BE2C (cell line): ENCODE results near the gene TIPIN.

Experiments
- DNase-seq: peaks from one replicate; pipeline ENCODE4 v3.0.0-alpha.2; 2020
- H3K27me3 ChIP-seq: fragments of 250-450 bp; sonication (Bioruptor Pico); 2 replicates; pipeline ENCODE4 v1.5.1; 2020; ENCODE audit warnings: mild to moderate bottlenecking
- H3K36me3 ChIP-seq: fragments of 250-450 bp; sonication (Bioruptor Pico); 2 replicates; pipeline ENCODE4 v1.5.1; 2020; ENCODE audit warnings: mild to moderate bottlenecking
- H3K4me1 ChIP-seq: fragments of 250-450 bp; sonication (Bioruptor Pico); 2 replicates; pipeline ENCODE4 v1.5.1; 2020
- H3K4me3 ChIP-seq: 2 replicates; pipeline ENCODE4 v1.5.1; 2011; ENCODE audit warnings: low read depth, low read length
- H3K9me3 ChIP-seq: fragments of 250-450 bp; sonication (Bioruptor Pico); 2 replicates; pipeline ENCODE4 v1.5.1; 2020
- TF ChIP-seq, protein P1 (sequence below): IDR thresholded peaks from 2 replicates; pipeline ENCODE4 v1.5.1; 2012; ENCODE audit warnings: mild to moderate bottlenecking, low read depth, low read length

TIPIN gene

DNA sequence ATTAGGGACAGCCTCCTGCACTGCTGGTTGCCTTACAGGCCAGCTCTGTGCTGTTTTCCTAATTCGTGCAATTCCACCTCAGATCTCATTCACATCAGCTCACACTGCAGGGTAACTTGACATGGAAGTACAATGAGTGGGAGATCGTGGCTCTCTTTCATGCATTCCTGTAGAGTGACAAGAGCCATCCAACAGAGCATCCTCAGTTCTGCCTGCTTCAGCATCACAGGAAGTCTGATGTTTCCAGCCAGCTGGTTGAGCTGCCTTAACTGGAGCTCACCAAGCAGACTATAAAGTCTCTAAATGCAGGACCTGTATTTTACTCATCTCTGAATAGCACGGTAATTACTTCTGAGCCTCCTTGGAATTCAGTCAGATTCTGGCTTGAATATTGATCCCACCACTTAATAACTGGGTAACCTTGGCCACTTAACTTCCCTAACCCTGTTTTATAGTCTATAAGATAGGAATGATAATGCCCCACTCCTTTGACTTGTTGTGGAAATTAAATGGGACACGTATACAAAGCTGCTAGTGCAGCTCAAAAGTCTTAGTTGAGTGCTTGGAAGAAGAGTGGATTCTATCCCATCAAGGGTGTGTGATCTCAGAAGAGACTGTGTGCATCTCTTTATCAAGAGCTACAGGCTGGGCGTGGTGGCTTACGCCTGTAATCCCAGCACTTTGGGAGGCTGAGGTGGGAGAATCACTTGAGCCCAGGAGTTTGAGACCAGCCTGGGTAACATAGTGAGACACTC, 64.5 kb downstream of the TIPIN start:
- TF ChIP-seq, protein P1, sequence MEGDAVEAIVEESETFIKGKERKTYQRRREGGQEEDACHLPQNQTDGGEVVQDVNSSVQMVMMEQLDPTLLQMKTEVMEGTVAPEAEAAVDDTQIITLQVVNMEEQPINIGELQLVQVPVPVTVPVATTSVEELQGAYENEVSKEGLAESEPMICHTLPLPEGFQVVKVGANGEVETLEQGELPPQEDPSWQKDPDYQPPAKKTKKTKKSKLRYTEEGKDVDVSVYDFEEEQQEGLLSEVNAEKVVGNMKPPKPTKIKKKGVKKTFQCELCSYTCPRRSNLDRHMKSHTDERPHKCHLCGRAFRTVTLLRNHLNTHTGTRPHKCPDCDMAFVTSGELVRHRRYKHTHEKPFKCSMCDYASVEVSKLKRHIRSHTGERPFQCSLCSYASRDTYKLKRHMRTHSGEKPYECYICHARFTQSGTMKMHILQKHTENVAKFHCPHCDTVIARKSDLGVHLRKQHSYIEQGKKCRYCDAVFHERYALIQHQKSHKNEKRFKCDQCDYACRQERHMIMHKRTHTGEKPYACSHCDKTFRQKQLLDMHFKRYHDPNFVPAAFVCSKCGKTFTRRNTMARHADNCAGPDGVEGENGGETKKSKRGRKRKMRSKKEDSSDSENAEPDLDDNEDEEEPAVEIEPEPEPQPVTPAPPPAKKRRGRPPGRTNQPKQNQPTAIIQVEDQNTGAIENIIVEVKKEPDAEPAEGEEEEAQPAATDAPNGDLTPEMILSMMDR = no peak
- Histone ChIP-seq H3K4me3 (no peak overlapping the region), H3K9me3 (no peaks in the 10 kb centered on the region), H3K36me3 (peaks cover 3% of the 10 kb centered on the region; the same call in 1 of the 2 replicates), H3K4me1 (peaks cover 22% of the 10 kb centered on the region), H3K27me3 (no peaks in the 10 kb centered on the region)
- DNase-seq = no peak

DNA sequence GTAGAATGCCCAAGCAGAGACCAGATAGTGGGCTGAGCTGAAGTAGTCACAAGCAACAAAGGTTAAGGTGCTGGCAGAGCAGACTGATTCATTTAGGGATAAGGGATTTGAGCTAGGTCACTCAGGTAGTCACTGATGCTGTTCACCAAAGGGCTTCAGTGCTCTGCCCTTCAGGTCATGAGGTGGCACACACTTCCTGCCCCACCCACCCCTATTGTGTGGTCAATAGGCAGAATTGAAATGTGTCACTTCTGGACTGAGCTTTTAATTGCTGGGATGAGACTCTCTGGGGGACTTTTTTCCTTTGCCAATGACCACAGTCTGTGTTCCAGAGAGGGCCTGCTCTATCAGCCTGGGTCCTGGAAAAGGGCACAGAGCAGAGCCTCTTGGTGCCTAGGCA, 66.0 kb downstream of the TIPIN start:
- DNase-seq = no peak
- Histone ChIP-seq H3K4me1 (peaks cover 20% of the 10 kb centered on the region), H3K4me3 (no peak overlapping the region), H3K27me3 (no peaks in the 10 kb centered on the region), H3K9me3 (no peaks in the 10 kb centered on the region), H3K36me3 (no peaks in the 10 kb centered on the region)
- TF ChIP-seq, protein P1 = no peak

DNA sequence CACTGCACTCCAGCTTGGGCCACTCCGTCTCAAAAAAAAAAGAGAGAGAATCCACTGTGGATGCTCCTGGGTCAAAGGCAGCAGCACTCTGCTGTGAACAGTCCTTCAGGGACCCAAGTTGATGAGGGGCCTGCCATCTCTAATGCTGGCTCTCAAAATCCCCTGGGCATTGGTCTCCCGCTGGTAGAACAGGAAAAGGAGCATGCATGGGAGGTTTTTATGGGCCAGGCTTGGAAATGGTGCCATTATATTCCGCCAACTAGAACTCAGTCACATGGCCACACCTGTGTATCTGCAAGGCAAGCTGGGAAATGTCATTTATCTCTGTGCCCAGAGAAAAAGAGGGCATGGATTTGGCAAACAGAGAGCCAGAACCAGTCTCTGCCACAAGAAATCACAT, 66.5 kb downstream of the TIPIN start:
- H3K36me3 ChIP-seq = no peaks in the 10 kb centered on the region
- H3K4me1 ChIP-seq = peaks cover 15% of the 10 kb centered on the region
- no peak for DNase-seq
- no peaks in the 10 kb centered on the region for H3K9me3 ChIP-seq
- H3K4me3 ChIP-seq = no peak overlapping the region
- no peaks in the 10 kb centered on the region for H3K27me3 ChIP-seq
- TF ChIP-seq, protein P1 = no peak

DNA sequence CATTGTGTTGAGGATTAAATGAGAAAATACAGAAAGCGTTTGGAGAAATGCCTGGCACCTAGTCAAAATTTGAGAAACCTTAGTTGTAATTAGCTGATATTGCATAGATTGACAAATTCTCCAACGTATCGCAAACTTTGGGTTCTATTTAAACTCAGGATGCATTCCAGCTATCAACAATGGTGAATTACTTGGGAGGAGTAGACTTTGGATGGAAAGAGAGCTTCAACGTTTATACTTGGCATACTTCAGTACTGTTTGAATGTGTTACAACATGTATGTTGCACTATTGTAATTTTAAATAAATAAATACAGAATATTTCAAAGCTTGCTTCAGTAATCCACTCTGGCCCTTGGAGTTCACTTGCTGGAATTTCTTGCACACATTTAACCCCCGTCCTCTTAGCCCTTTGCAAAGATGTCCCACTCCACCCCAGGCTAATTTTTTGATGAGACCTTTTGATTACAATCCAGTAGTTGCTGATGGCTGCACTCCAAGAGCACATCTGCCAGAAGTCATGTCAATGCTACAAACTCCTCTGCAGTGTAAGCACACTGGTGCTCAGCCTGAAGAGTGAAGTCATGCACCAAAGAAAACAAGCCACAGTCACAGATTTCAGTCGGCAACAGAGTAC, 67.8 kb downstream of the TIPIN start:
- Histone ChIP-seq H3K36me3 (no peaks in the 10 kb centered on the region), H3K4me1 (peaks cover 13% of the 10 kb centered on the region), H3K27me3 (no peaks in the 10 kb centered on the region), H3K4me3 (no peak overlapping the region), H3K9me3 (no peaks in the 10 kb centered on the region)
- DNase-seq = no peak
- TF ChIP-seq, protein P1 = no peak

DNA sequence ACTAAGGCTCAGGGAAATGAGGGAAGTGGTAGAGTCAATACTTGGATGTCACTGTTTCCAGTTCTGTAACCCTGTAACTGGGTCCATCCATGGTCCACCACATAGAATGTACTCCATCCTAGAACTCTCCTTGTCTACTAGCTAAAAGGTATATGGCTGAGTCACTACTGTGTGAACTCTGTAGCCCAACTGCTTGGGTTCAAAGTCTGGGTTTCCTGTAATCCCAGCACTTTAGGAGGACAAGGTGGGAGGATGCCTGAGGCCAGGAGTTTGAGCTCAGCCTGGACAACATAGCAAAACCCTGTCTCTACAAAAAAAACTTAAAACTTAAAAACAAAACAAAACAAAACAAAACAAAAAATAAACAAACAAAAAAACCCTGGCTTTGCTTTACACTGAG, 68.4 kb downstream of the TIPIN start:
- TF ChIP-seq, protein P1 = no peak
- no peak for DNase-seq
- no peaks in the 10 kb centered on the region for H3K9me3 ChIP-seq
- H3K4me3 ChIP-seq = no peak overlapping the region
- no peaks in the 10 kb centered on the region for H3K36me3 ChIP-seq
- peaks cover 13% of the 10 kb centered on the region for H3K4me1 ChIP-seq
- no peaks in the 10 kb centered on the region for H3K27me3 ChIP-seq

DNA sequence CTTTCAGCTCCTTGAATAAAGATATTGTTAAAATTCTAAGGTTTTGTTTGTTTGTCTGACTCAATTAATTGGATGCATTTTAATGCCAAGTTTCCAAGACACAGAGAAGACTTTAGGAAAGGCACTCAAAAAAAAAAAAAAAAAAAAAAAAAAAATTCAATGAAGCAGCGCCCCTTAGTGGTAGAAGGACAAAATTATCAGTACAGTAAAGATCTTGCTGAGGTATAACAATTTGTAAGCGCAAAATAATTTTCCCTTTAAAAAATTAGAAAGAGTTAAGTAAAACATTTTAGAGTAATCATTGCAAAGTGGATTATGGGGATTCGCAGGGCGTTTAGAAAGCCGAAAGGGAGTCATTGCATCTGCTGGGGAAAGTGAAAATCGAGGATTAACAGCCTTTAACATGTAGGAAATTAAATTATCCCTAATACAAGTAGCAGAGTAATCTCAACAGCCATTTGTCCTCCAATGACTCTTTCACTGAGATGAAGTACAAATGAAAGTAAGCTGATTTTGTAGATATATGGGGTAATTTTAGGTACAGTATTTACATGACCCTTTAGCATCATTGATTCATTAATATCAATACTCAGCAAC, 68.9 kb downstream of the TIPIN start:
- TF ChIP-seq, protein P1 = peak; percentile 56
- H3K4me3 ChIP-seq = peak overlapping the region; percentile 25
- H3K36me3 ChIP-seq = no peaks in the 10 kb centered on the region
- no peaks in the 10 kb centered on the region for H3K27me3 ChIP-seq
- H3K4me1 ChIP-seq = peaks cover 13% of the 10 kb centered on the region
- no peaks in the 10 kb centered on the region for H3K9me3 ChIP-seq
- no peak for DNase-seq
